CD14-positive monocyte (primary cell): ENCODE measurements around the gene C19orf33. TPM values are rescaled to one million over a fixed set of nuclear protein-coding genes. Genes with fewer than 3 reads are reported as not detected.
A peak's percentile ranks its signal among the peaks of the same experiment; 100 is the strongest.

ENCODE experiments used
- DNase-seq, 3 donors: peaks; one replicate each; pipeline ENCODE4 v3.0.0-alpha.2; 2011 to 2022
- H2AFZ ChIP-seq: 2 replicates; pipeline ENCODE4 v1.6.0; 2012; ENCODE audit warnings: mild to moderate bottlenecking, low read depth, low read length, inconsistent platforms; ENCODE audit not compliant: insufficient read depth, poor library complexity, severe bottlenecking
- H3K27ac ChIP-seq, 2 donors: 1 replicate in 1 of 2; 2 replicates in 1 of 2; pipeline ENCODE4 v1.5.1; 2012 to 2013; ENCODE audit warnings: low read length in 2 of 2, control low read depth in 1 of 2, inconsistent platforms in 1 of 2, low read depth in 1 of 2, mild to moderate bottlenecking in 1 of 2
- H3K27me3 ChIP-seq, 2 donors: one replicate each; pipeline versions ENCODE4 v1.6.0 to v1.6.1; 2011 to 2013; ENCODE audit warnings: low read length in 2 of 2; ENCODE audit not compliant: control insufficient read depth in 2 of 2, insufficient read depth in 2 of 2
- H3K36me3 ChIP-seq, 2 donors: replicated peaks in 1 of 2; 1 replicate in 1 of 2; 2 replicates in 1 of 2; pipeline versions ENCODE4 v1.5.1 to v1.6.1; 2012 to 2013; ENCODE audit warnings: low read length in 2 of 2, control low read depth in 1 of 2, inconsistent platforms in 1 of 2, mild to moderate bottlenecking in 1 of 2; ENCODE audit not compliant: insufficient read depth in 2 of 2, control insufficient read depth in 1 of 2
- H3K4me1 ChIP-seq, 2 donors: 1 replicate in 1 of 2; 2 replicates in 1 of 2; pipeline versions ENCODE4 v1.5.1 to v1.6.1; 2012 to 2013; ENCODE audit warnings: low read length in 2 of 2, control low read depth in 1 of 2, inconsistent platforms in 1 of 2, mild to moderate bottlenecking in 1 of 2, moderate library complexity in 1 of 2; ENCODE audit not compliant: insufficient read depth in 2 of 2, control insufficient read depth in 1 of 2
- H3K4me2 ChIP-seq: replicated peaks from 2 replicates; pipeline ENCODE3; 2012; ENCODE audit warnings: low read length, moderate library complexity, mild to moderate bottlenecking; ENCODE audit not compliant: poor library complexity, severe bottlenecking; ENCODE audit errors: extremely low read depth
- H3K4me3 ChIP-seq, 3 experiments: fragments of 200-600 bp in 1 of 3; sonication (generic) in 1 of 3; replicated peaks in 1 of 3; 1 replicate in 2 of 3; 2 replicates in 1 of 3; pipeline ENCODE4 v1.5.1; 2011 to 2013; ENCODE audit warnings: low read length in 3 of 3, mild to moderate bottlenecking in 3 of 3, control low read depth in 2 of 3, low read depth in 2 of 3, inconsistent platforms in 1 of 3, moderate library complexity in 1 of 3
- H3K79me2 ChIP-seq: 2 replicates; pipeline ENCODE4 v1.6.0; 2012; ENCODE audit warnings: mild to moderate bottlenecking, control low read depth, inconsistent platforms, low read length, moderate library complexity; ENCODE audit not compliant: insufficient read depth
- H3K9ac ChIP-seq: 2 replicates; pipeline ENCODE4 v1.6.0; 2017; ENCODE audit warnings: low read length, mild to moderate bottlenecking; ENCODE audit not compliant: insufficient read depth, poor library complexity, severe bottlenecking
- H3K9me3 ChIP-seq, 2 donors: replicated peaks in 1 of 2; 1 replicate in 1 of 2; 2 replicates in 1 of 2; pipeline versions ENCODE4 v1.5.1 to v1.6.1; 2012 to 2013; ENCODE audit warnings: low read length in 2 of 2, control low read depth in 1 of 2; ENCODE audit not compliant: control insufficient read depth in 1 of 2, insufficient read depth in 1 of 2
- H4K20me1 ChIP-seq: 2 replicates; pipeline ENCODE4 v1.6.0; 2012; ENCODE audit warnings: mild to moderate bottlenecking, low read length, control low read depth, moderate library complexity; ENCODE audit not compliant: insufficient read depth
- H3K27ac Mint-ChIP-seq, 7 donors: one replicate each; pipeline ENCODE4 v1.8.0; 2020; ENCODE audit warnings: mild to moderate bottlenecking in 7 of 7, mixed read lengths in 7 of 7, moderate library complexity in 6 of 7, inconsistent platforms in 2 of 7
- H3K27me3 Mint-ChIP-seq, 3 donors: one replicate each; pipeline ENCODE4 v1.8.0; 2021 to 2022; ENCODE audit warnings: low read depth in 3 of 3, mild to moderate bottlenecking in 3 of 3, mixed read lengths in 3 of 3, moderate library complexity in 3 of 3, inconsistent platforms in 1 of 3
- H3K36me3 Mint-ChIP-seq, 2 donors: one replicate each; pipeline ENCODE4 v1.8.0; 2020; ENCODE audit warnings: mixed read lengths in 2 of 2, inconsistent platforms in 1 of 2, mild to moderate bottlenecking in 1 of 2
- H3K4me1 Mint-ChIP-seq: one replicate; pipeline ENCODE4 v1.8.0; 2020; ENCODE audit warnings: mild to moderate bottlenecking, mixed read lengths
- H3K4me3 Mint-ChIP-seq, 2 donors: one replicate each; pipeline ENCODE4 v1.8.0; 2020; ENCODE audit warnings: mild to moderate bottlenecking in 2 of 2, mixed read lengths in 2 of 2, moderate library complexity in 1 of 2
- H3K9me3 Mint-ChIP-seq, 7 donors: one replicate each; pipeline ENCODE4 v1.8.0; 2020 to 2022; ENCODE audit warnings: mixed read lengths in 7 of 7, mild to moderate bottlenecking in 6 of 7, moderate library complexity in 6 of 7, inconsistent platforms in 2 of 7
- CTCF ChIP-seq: fragments of 200-600 bp; IDR thresholded peaks from one replicate; pipeline ENCODE4 v1.8.0; 2022; ENCODE audit warnings: antibody characterized with exemption, mild to moderate bottlenecking
- WGBS: methylation state at CpG from one replicate; pipeline ENCODE4 v1.1.5; 2013; ENCODE audit warnings: missing lambda C conversion rate; ENCODE audit not compliant: insufficient coverage; 5-methylcytosine and 5-hydroxymethylcytosine counted together
- intact Hi-C, 2 donors: fragments of 100-400 bp; cut with micrococcal nuclease; formaldehyde crosslinking; loops; one replicate each; pipeline versions ENCODE4 v1.15.0 to v1.15.1; 2023
- polyA plus RNA-seq, 3 donors: library from polyadenylated mRNA; depleted of rRNA in 1 of 3; unstranded in 2 of 3; stranded (reverse) in 1 of 3; fragments of 300-500 nt in 2 of 3; fragments of >200 nt in 1 of 3; fragmentation: Illumina TruSeq in 2 of 3; gene quantifications; 1 replicate in 2 of 3; 2 replicates in 1 of 3; pipeline ENCODE4 v1.2.3, GENCODE V29; 2012 to 2021

The C19orf33 gene
- polyA plus RNA-seq, 3 donors: 0.43 to 0.73 (median 0.69) TPM

- peak overlapping the region in 1 of 7 donors; percentile 37 for H3K27ac Mint-ChIP-seq
- Histone ChIP-seq H4K20me1 (no peaks in the 10 kb centered on the region), H2AFZ (no peak overlapping the region), H3K9me3 (no peaks in the 10 kb centered on the region), H3K79me2 (no peaks in the 10 kb centered on the region), H3K27me3 (no peaks in the 10 kb centered on the region), H3K27ac (no peak overlapping the region), H3K4me1 (peaks cover 6 to 12% of the 10 kb centered on the region in 2 donors), H3K9ac (no peak overlapping the region), H3K4me2 (no peak overlapping the region), H3K4me3 (no peak overlapping the region), H3K36me3 (no peaks in the 10 kb centered on the region)
- H3K9me3 Mint-ChIP-seq: no peaks in the 10 kb centered on the region
- H3K4me3 Mint-ChIP-seq: no peak overlapping the region
- intact Hi-C loops: no loop called here
- no peak for DNase-seq
- H3K36me3 Mint-ChIP-seq: peaks cover 17 to 32% of the 10 kb centered on the region in 2 donors
- TF ChIP-seq CTCF: no peak
- H3K4me1 Mint-ChIP-seq: peaks cover 6% of the 10 kb centered on the region
- peaks cover 0 to 2% (median 0%) of the 10 kb centered on the region in 3 donors for H3K27me3 Mint-ChIP-seq
- WGBS: 96% methylated on average over 2 of the region's 2 CpGs
Measured at GRCh38 chr19:38340927-38341326, 36.9 kb downstream of the C19orf33 start.

DNA sequence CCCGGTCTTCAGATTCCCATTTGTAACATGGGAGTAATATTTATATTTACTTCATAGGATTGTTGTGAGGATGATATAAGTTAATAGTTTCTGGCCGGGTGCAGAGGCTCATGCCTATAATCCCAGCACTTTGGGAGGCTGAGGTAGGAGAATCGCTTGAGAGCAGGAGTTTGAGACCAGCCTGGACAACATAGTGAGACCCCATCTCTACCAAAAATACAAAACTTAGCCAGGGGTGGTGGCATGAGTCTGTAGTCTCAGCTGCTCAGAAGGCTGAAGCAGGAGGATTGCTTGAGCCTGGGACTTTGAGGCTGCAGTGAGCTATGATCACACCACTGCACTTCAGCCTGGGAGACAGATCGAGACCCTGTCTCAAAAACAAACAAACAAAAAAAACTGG, 42.8 kb downstream of the C19orf33 start:
- H3K9ac ChIP-seq: no peak overlapping the region
- no peak overlapping the region for H3K4me3 Mint-ChIP-seq
- intact Hi-C loops: no loop called here

More for the DNA sequence above, 42.8 kb downstream of the C19orf33 start:
- Mint-ChIP-seq H3K27me3 (peaks cover 3 to 10% (median 7%) of the 10 kb centered on the region in 3 donors), H3K4me1 (no peaks in the 10 kb centered on the region), H3K27ac (no peak overlapping the region), H3K9me3 (no peaks in the 10 kb centered on the region), H3K36me3 (peaks cover 6 to 13% of the 10 kb centered on the region in 2 donors)
- no peak overlapping the region for H2AFZ ChIP-seq
- H3K9me3 ChIP-seq: no peaks in the 10 kb centered on the region
- no peaks in the 10 kb centered on the region for H3K36me3 ChIP-seq
- no peaks in the 10 kb centered on the region for H3K27me3 ChIP-seq
- no peaks in the 10 kb centered on the region for H3K79me2 ChIP-seq
- no CpG with 5 or more reads among the region's 4 CpGs for WGBS
- no peak for DNase-seq
- H3K4me2 ChIP-seq: no peak overlapping the region
- H3K4me1 ChIP-seq: no peaks in the 10 kb centered on the region
- no peak overlapping the region for H3K27ac ChIP-seq
- H4K20me1 ChIP-seq: no peaks in the 10 kb centered on the region
- no peak overlapping the region for H3K4me3 ChIP-seq
- no peak for TF ChIP-seq CTCF
